Measurements from ENCODE around the gene BCR. TPM values are rescaled to one million over a fixed set of nuclear protein-coding genes. Genes with fewer than 3 reads are reported as not detected.
"Not testable (repeated sequence)": the region's sequence is repeated elsewhere in the genome, so short reads cannot be mapped to it uniquely, and the experiment has no call there.

BCR gene
- total RNA-seq: 10 to 100 TPM; 40.3 to 47.4 TPM
- long read RNA-seq, donor 1, full-length matches to known transcripts: 3 of 24 reads
- long read RNA-seq, donor 1, partial matches to known transcripts: 11 of 24 reads
- long read RNA-seq, donor 1, other reads (novel, unspliced or antisense): 10 of 24 reads
- long read RNA-seq, donor 2, full-length matches to known transcripts: 4 of 59 reads
- long read RNA-seq, donor 2, partial matches to known transcripts: 31 of 59 reads
- long read RNA-seq, donor 2, other reads (novel, unspliced or antisense): 24 of 59 reads

DNA sequence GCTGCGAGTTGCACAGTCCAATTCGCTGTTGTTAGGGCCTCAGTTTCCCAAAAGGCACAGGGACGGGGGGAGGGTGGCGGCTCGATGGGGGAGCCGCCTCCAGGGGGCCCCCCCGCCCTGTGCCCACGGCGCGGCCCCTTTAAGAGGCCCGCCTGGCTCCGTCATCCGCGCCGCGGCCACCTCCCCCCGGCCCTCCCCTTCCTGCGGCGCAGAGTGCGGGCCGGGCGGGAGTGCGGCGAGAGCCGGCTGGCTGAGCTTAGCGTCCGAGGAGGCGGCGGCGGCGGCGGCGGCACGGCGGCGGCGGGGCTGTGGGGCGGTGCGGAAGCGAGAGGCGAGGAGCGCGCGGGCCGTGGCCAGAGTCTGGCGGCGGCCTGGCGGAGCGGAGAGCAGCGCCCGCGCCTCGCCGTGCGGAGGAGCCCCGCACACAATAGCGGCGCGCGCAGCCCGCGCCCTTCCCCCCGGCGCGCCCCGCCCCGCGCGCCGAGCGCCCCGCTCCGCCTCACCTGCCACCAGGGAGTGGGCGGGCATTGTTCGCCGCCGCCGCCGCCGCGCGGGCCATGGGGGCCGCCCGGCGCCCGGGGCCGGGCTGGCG, at the start of gene BCR:
BCR (plus strand) TSS at position 209 of the 592 bp plus-strand sequence. CDS start 452 bp downstream, outside the sequence.
- intact Hi-C loops (cut with DNase I): loop anchor here in 1 of 2 donors (5.0 kb wide), 2 partner anchors 37 to 447 kb away; no protein-coding TSS in a partner anchor
- peak; percentile 92 for DNase-seq (ENCODE audit: low spot score)

DNA sequence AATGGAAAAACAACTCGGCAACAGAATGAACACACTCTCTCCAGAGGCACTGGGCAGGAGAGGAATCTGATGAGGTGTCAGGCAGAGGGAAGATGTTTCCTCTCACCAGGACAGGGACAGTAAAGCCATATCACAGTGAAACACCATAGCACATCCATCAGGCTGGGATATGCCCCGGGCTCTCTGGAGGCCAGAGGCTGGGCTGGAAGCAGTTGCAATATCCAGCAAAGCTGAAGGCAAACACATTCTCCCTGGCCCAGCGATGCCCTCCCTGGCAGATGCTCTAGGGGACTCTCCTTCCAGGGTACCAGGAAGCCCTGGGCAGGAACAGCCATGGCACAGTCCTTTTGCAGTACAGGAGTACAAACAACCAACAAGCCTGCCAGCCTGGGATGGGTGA, 49.6 kb upstream of the BCR start:
- DNase-seq (ENCODE audit: low spot score): no peak

DNA sequence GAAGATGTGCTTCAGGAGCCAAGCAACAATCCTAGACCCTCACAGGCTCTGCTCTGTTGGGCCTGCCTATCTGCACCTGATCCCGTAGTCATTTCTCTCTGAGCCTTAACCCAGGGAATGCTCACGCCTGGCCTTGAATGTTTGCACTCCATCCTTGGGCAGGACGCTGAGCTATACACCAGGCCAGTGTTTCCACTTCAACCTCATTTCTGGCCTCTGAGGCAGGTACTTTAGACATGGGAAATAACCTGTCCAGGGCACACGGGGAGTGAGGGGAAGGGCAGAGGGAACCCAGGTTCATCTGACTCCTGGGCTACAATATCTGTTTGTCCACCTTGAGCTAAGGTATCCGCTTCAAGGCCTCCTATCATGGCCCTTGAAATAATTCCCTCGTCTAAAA, 48.4 kb upstream of the BCR start:
- DNase-seq (ENCODE audit: low spot score): no peak
- intact Hi-C loops (cut with DNase I): loop anchor here in 1 of 2 donors (5.0 kb wide), 1 partner anchor 285 kb away; no protein-coding TSS in a partner anchor

More for the DNA sequence above, 49.6 kb upstream of the BCR start:
- intact Hi-C loops (cut with DNase I): loop anchor here in 1 of 2 donors (5.0 kb wide), 1 partner anchor 283 kb away; no protein-coding TSS in a partner anchor

DNA sequence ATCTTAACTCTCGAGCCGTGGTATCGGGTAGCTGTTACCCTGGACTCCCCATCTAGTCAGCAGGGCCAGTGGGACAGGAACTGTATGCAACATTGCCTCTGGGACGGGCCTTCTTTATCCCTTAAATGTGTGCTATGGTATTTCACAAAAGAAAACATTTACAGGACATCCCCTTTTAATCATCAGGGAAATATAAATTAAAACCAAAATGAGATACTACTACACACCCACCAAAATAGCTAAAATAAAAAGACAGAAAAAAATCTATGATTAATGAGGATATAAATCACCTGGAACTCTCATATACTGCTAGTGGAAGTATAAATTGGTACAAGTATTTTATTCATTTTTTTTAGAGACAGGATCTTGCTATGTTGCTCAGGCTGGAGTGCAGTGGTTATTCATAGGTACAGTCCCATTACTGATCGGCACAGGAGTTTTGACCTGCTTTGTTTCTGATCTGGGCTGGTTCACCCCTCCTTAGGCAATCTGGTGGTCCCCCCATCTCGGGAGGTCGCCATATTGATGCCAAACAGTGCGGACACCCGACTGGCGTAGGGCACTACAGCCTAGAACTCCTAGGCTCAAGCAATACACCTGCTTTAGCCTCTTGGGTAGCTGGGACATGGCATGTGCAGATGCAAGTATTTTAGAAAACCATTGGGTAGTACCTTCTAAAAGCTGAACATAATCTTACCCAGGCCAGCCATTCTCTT, 47.8 kb upstream of the BCR start:
- no peak for DNase-seq (ENCODE audit: low spot score)
- intact Hi-C loops (cut with DNase I): loop anchor here in 1 of 2 donors (5.0 kb wide), 1 partner anchor 285 kb away; no protein-coding TSS in a partner anchor

DNA sequence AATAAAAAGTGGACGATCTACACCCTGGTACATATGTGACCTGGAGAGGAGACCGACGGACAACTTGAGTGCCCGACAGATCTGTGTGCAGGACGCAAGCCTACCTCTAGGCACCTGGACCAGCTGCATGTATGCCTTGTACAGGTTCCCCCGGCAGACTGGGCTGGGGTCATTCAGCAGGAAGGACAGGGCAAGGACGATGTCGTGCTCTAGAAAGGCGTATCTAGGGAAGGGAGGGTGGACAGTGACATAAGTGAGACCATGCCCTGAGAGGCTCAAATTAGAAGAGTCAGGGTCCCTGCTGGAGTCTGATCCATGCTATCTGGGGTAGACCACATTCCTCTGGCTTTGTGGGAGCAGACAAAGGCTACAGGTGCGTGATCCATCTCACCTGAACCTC, 46.4 kb upstream of the BCR start:
- intact Hi-C loops (cut with DNase I): loop anchor here in 1 of 2 donors (5.0 kb wide), 1 partner anchor 287 kb away; no protein-coding TSS in a partner anchor

DNA sequence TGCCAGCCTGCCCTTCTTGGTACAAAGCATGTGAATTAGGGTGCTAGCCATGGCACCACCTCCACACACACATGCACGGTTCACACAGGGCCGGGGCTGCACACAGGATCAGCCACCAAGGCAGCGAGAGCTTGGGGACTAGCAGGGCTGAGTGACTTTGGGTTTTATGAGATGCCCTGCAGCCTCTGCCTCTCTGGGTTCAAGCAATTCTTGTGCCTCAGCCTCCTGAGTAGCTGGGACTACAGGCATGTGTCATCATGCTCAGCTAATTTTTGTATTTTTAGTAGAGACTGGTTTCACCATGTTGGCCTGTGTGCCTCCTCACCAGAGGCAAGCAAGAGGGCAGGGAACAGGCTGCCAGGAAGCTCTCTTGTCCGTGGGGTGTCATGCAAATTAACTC, 43.3 kb upstream of the BCR start:
- intact Hi-C loops (cut with DNase I): not testable (repeated sequence)

More for the DNA sequence above, 46.4 kb upstream of the BCR start:
- no peak for DNase-seq (ENCODE audit: low spot score)

DNA sequence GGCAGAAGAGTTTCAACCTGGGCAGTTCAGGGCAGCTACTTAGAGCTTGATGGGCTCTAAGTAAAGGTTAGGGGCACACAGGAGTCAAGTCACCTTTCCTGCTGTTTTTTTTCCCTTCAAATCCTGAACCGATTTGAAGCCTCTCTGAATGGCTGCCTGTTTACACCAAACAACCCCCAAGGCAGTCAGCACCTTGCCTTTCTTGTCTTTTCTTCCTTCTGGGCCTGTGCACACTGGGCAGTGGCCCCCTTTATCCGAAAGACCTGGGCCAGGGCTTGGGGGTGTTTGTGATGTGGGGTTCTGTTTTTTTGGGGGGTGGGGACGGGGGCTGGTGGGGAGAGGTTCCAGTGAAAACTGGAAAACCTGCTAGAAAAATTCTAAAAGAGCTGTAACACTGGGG, 42.8 kb upstream of the BCR start:
- intact Hi-C loops (cut with DNase I): no loop called here
- no peak for DNase-seq (ENCODE audit: low spot score)

More for the DNA sequence above, 43.3 kb upstream of the BCR start:
- DNase-seq (ENCODE audit: low spot score): not testable (repeated sequence)

DNA sequence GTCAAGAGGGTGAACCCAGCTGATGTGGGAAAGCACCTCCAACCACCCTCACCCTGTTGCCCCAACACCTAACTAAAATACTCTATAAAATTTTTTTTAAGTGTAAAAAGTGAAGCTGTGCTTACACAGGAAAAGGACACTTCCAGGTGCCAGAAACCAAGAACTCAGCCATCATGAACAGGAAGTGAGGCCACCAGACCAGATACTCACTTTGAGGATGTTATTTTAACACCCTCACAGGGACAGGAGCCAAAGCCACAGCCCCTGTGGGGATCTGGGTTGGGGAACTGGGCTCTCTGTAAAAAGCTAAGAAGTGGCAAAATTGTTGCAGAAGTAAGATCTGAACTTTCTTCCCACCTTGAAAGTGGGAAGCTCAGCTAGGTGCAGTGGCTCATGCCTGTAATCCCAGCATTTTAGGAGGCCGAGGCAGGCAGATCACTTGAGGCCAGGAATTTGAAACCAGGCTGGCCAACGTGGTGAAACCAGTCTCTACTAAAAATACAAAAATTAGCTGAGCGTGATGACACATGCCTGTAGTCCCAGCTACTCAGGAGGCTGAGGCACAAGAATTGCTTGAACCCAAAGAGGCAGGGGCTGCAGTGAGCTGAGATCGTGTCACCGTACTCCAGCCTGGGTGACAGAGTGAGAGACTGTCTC, 42.3 kb upstream of the BCR start:
- intact Hi-C loops (cut with DNase I): no loop called here
- no peak for DNase-seq (ENCODE audit: low spot score)

DNA sequence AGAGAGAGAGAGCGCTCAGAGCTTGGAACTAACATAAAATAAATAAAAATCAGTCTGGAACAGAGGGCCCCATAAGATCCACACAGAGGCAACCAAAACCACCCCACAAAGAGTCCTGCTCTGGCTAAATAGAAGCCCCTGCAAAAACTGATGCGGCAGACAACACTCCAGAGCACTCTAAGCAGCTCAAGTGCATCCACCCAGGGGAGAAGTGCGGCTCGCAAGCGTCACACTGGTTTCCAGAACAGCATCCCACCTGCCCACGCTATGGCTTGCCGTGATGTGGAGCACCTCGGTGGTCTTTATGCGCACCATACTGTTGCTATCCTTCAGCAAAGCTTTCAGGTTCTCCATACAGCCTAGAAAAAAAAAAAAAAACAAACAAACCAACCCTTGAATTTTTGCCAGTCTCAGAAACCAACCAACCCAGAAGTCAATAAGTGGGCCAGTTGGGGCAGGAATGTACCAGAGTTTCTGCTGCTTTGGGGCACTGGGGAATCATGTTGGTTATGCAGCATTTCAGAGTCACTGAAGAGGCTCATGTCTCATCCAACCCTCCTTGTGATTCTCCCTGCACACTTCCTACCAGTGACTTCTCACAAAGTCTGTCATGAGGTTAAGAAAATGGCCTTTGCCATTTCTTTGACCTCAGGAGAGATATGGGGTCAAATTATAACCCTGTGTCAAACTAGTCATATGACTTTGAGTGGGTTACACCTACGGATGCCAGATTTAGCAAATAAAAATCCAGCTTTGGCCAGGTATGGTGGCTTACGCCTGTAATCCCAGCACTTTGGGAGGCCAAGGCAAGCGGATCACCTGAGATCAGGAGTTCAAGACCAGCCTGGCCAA, 41.5 kb upstream of the BCR start:
- intact Hi-C loops (cut with DNase I): no loop called here
- no peak for DNase-seq (ENCODE audit: low spot score)

DNA sequence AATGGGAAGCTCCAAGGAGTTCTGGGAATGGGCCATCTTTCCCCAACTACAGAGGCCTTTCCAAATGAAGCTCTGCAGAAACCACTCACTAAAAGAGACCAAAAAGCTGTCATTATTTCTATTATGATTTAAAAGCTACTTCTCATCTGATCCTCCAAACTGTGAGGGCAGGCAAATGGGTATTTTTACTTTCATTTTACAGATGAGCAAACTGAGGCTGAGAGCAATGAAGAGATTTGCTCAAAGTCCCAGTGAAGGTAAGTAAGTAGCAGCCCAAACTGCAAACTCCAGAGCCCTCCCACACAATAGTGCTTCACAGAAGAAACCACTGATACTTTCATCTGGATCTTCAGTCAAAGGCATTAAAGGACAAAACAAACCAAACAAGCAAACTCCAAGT, 39.9 kb upstream of the BCR start:
- DNase-seq (ENCODE audit: low spot score): no peak
- intact Hi-C loops (cut with DNase I): loop anchor here in 1 of 2 donors (10.0 kb wide), 1 partner anchor 1004 kb away; no protein-coding TSS in a partner anchor

DNA sequence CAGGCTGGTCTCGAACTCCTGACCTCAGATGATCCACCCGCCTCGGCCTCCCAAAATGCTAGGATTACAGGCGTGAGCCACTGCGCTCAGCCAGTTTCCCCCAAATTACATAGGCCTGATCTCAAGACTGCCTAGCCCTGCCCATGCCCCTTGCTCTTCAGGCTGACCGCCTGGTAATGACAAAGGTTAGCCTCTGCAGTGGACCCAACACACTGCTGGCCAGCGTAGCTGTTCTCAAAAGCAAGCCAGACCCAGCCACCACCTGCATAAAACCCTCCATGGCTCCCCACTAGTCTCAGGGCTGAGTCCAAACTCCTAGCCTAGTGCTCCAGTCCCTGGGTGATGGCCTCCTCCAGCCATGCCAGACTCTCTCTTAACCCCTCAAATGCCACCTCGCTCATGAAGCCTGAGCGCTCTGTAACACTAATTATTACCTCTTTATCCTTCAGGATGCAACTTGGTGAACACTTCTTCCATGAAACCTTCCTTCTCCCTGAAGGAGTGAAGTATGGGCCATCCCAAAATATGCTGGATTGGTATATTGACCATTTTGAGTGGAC, 37.7 kb upstream of the BCR start:
- DNase-seq (ENCODE audit: low spot score): no peak
- intact Hi-C loops (cut with DNase I): loop anchor here in 1 of 2 donors (10.0 kb wide), 1 partner anchor 1002 kb away; no protein-coding TSS in a partner anchor

DNA sequence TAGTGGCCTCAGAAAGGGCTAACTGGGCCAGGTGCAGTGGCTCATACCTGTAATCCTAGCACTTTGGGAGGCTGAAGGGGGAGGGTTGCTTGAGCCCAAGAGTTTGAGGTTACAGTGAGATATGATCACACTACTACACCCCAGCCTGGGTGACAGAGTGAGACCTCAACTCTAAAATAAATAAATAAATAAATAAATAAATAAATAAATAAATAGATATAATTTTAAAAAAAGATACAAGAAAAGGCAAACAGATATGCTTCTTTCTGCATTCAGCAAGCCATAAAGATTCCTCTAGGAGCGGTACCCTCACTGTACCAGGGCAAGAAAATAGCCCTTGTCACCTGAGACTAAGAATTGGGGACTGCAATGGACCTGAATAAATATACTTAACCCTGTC, 37.2 kb upstream of the BCR start:
- intact Hi-C loops (cut with DNase I): loop anchor here in 1 of 2 donors (10.0 kb wide), 1 partner anchor 1002 kb away; no protein-coding TSS in a partner anchor
- no peak for DNase-seq (ENCODE audit: low spot score)

DNA sequence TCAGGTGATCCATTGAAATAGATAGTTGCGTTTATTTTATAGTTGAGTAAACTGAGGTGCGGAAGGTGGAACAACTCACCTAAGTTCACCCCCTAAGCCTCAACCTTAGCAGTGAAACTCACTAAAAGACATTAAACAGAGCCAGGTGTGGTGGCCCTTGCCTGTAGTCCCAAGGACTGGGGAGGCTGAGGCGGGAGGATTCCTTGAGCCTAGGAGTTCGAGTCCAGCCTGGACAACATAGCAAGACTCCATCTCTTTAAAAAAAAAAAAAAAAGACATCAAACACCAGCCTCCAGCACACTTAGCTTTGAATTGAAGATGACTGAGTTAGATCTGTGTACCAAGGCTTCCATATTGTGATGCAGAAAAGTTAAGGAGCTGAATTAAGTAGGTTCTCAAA, 35.9 kb upstream of the BCR start:
- DNase-seq (ENCODE audit: low spot score): no peak
- intact Hi-C loops (cut with DNase I): loop anchor here in 1 of 2 donors (10.0 kb wide), 1 partner anchor 1000 kb away; no protein-coding TSS in a partner anchor

DNA sequence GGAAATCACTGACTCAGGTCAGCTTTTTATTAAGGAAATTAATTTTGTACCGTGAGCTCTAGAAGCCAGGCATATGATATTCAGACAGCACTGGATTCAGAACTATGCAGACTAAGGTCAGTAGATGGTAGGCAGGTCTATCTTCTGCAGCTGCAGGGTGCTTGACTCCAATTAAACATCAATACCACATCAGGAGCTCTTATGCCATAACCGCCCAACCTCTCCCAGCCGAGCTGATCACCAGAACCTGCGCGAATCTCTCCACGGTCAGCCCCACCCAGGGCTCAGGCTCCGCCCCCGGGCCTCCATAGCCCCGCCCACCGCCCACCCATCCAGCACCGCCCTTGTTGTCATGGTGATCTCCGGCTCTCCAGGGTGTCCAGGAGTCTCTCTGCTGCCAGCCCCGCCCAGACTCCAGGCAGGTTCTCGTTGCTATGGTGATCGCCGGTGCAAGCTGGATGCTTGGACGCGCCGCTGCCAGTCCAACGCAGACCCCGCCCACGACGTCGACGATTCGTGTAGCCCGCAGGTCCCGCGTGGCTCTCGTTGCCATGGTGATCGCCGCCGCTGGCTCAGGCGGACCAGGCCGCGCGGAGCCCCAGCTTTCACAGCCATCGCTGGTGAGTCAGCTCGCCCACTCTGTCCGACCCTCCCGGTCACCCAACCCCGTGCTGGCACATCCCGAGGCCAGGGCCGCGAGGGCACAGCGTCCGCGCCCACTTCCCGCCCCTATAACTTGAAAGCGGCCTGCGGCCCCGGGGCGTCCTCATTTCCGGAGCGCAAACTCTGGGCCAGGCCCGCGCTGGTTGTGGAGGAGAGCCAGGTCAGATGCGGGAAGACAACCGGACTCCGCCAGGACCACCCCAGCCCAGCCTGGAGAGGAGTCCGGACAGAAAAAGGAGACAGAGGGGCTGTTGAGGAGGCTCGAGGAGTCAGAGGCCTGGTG, 35.1 kb upstream of the BCR start, which contains the start of gene RAB36:
RAB36 (plus strand) TSS at position 546 of the 946 bp plus-strand sequence. CDS start 1,140 bp downstream, outside the sequence.
- intact Hi-C loops (cut with DNase I): loop anchor here in 1 of 2 donors (5.0 to 10.0 kb wide), 2 partner anchors 362 to 1000 kb away; no protein-coding TSS in a partner anchor
- peak; percentile 99 for DNase-seq (ENCODE audit: low spot score)

DNA sequence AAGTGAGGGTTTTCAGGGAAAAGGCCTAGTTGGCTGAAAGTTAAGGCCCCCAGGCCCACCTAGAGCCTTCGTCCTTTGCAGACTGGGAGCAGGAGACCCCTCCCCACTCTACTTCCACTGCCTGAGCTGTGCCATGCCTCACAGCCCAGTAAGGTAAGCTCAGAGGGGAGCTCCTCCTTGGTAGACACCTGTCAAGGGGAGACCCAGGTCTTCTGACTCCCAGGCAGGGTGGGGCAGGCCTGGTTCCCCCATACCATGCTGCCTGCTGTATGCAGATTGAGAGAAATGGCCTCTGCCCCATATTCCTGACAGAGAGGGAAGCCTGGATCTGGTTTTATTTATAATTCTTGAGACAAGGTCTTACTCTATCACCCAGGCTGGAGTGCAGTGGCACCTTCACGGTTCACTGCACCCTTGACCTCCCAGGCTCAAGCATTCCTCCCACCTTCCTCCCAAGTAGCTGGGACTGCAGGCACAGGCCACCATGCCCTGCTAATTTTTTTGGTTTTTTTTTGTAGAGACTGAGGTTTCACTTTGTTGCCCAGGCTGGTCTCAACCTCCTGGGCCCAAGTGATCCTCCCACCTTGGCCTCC, 34.3 kb upstream of the BCR start:
- intact Hi-C loops (cut with DNase I): loop anchor here in 1 of 2 donors (5.0 to 10.0 kb wide), 2 partner anchors 361 to 999 kb away; no protein-coding TSS in a partner anchor
- DNase-seq (ENCODE audit: low spot score): no peak

Data from posterior vena cava (tissue), 2 donors.